GM15510 (cell line): ENCODE data around the gene PTPN4.

ENCODE experiments used
- POLR2A ChIP-seq: IDR thresholded peaks from 3 replicates; pipeline ENCODE4 v1.6.1; 2011; ENCODE audit warnings: borderline replicate concordance; ENCODE audit not compliant: insufficient read length; ENCODE audit errors: extremely low read depth

The PTPN4 gene

GRCh38 chr2:119941388-119941787 is 181.7 kb downstream of the PTPN4 start:
- no peak for TF ChIP-seq POLR2A

GRCh38 chr2:119941981-119942513 is 182.3 kb downstream of the PTPN4 start:
- no peak for TF ChIP-seq POLR2A

GRCh38 chr2:119943058-119943457 is 183.3 kb downstream of the PTPN4 start:
- no peak for TF ChIP-seq POLR2A

GRCh38 chr2:119947535-119947934 is 187.8 kb downstream of the PTPN4 start:
- TF ChIP-seq POLR2A: no peak

GRCh38 chr2:119950966-119951365 is 191.2 kb downstream of the PTPN4 start:
- no peak for TF ChIP-seq POLR2A

- TF ChIP-seq POLR2A: no peak
These were observed 199.0 kb downstream of the PTPN4 start for GRCh38 chr2:119958670-119959268.

- no peak for TF ChIP-seq POLR2A
These were observed 201.1 kb downstream of the PTPN4 start for GRCh38 chr2:119960821-119961220.

GRCh38 chr2:119981896-119982295 is 222.2 kb downstream of the PTPN4 start:
- TF ChIP-seq POLR2A: no peak

- no peak for TF ChIP-seq POLR2A
These were observed 222.8 kb downstream of the PTPN4 start for GRCh38 chr2:119982506-119982905.

- no peak for TF ChIP-seq POLR2A
These were observed 223.4 kb downstream of the PTPN4 start for GRCh38 chr2:119983108-119983507.

- no peak for TF ChIP-seq POLR2A
These were observed 236.4 kb downstream of the PTPN4 start for GRCh38 chr2:119996148-119996547.

GRCh38 chr2:120001471-120001870 is 241.7 kb downstream of the PTPN4 start:
- no peak for TF ChIP-seq POLR2A

- no peak for TF ChIP-seq POLR2A
These were observed 244.5 kb downstream of the PTPN4 start for GRCh38 chr2:120004254-120004653.

GRCh38 chr2:120005834-120006521 is 246.3 kb downstream of the PTPN4 start:
- TF ChIP-seq POLR2A: no peak

- no peak for TF ChIP-seq POLR2A
These were observed 248.1 kb downstream of the PTPN4 start for GRCh38 chr2:120007851-120008250.

- TF ChIP-seq POLR2A: no peak
These were observed 252.6 kb downstream of the PTPN4 start for GRCh38 chr2:120012363-120012762.

- peak; percentile 61 for TF ChIP-seq POLR2A
These were observed 253.3 kb downstream of the PTPN4 start, which contains the start of gene EPB41L5 for GRCh38 chr2:120012771-120013596. Gene EPB41L5 (plus strand): TSS chr2:120013077. CDS start chr2:120019085, 6,008 bp downstream.
